SK-MEL-5 (cell line): ENCODE results near the gene VSX1. TPM values are rescaled to one million over a fixed set of nuclear protein-coding genes. Genes with fewer than 3 reads are reported as not detected.

Experiments used
- DNase-seq: peaks from one replicate; pipeline ENCODE4 v3.0.0-alpha.2; 2016; ENCODE audit warnings: low read depth, low spot score
- in situ Hi-C: cut with HindIII; loops from 2 replicates; pipeline ENCODE4 v1.10.0; 2016; ENCODE audit warnings: low sequenced_read_pairs, high pct_unique_total_duplicates, low pct_unique_long_range_greater_than_20kb
- total RNA-seq: library from RNA; depleted of rRNA; stranded (reverse); fragments of >200 nt; shearing (Covaris generic); gene quantifications from 2 replicates; pipeline ENCODE4 v1.2.3, GENCODE V29; 2014

VSX1 gene
- total RNA-seq, 1 experiment from 2014 or later: not detected

GRCh38 chr20:25058847-25059810 is 22.8 kb downstream of the VSX1 start:
- peak; percentile 59 for DNase-seq

GRCh38 chr20:25058051-25058846 is 23.7 kb downstream of the VSX1 start, which contains the start of gene ACSS1:
Gene ACSS1 (minus strand): TSS chr20:25058139. CDS start chr20:25058102, 37 bp downstream.
- in situ Hi-C loops: no loop called here
- peak; percentile 49 for DNase-seq

More at GRCh38 chr20:25058847-25059810, 22.8 kb downstream of the VSX1 start:
- in situ Hi-C loops: no loop called here

- peak; percentile 55 for DNase-seq
- in situ Hi-C loops: no loop called here
Measured at GRCh38 chr20:25057234-25058050, 24.5 kb downstream of the VSX1 start.

- in situ Hi-C loops: no loop called here
- no peak for DNase-seq
Measured at GRCh38 chr20:25056690-25057233, 25.2 kb downstream of the VSX1 start.

GRCh38 chr20:25055711-25056495 is 26.0 kb downstream of the VSX1 start:
- in situ Hi-C loops: no loop called here
- DNase-seq: no peak

GRCh38 chr20:25054995-25055629 is 26.8 kb downstream of the VSX1 start:
- no peak for DNase-seq
- in situ Hi-C loops: no loop called here

- in situ Hi-C loops: no loop called here
- no peak for DNase-seq
Measured at GRCh38 chr20:25054096-25054820, 27.7 kb downstream of the VSX1 start.

GRCh38 chr20:25053255-25054031 is 28.5 kb downstream of the VSX1 start:
- no peak for DNase-seq
- in situ Hi-C loops: no loop called here

- in situ Hi-C loops: no loop called here
Measured at GRCh38 chr20:25052255-25053194, 29.4 kb downstream of the VSX1 start.

GRCh38 chr20:25051386-25052155 is 30.4 kb downstream of the VSX1 start:
- DNase-seq: no peak
- in situ Hi-C loops: no loop called here

More at GRCh38 chr20:25052255-25053194, 29.4 kb downstream of the VSX1 start:
- no peak for DNase-seq

GRCh38 chr20:25050501-25051350 is 31.2 kb downstream of the VSX1 start:
- no peak for DNase-seq
- in situ Hi-C loops: no loop called here

- in situ Hi-C loops: no loop called here
- no peak for DNase-seq
Measured at GRCh38 chr20:25050082-25050481, 31.9 kb downstream of the VSX1 start.
